Panc1 (cell line): Measurements from ENCODE around the gene COCH.

ENCODE experiments used
- CTCF ChIP-seq: fragments of 450-650 bp; IDR thresholded peaks from 2 replicates; pipeline ENCODE4 v1.5.1; 2017; ENCODE audit warnings: mild to moderate bottlenecking
- POLR2AphosphoS5 ChIP-seq: IDR thresholded peaks from 2 replicates; pipeline ENCODE4 v1.6.1; 2012; ENCODE audit warnings: mild to moderate bottlenecking, low read depth, low read length, moderate library complexity
- SIN3A ChIP-seq: IDR thresholded peaks from 2 replicates; pipeline ENCODE4 v1.6.1; 2012; ENCODE audit warnings: low read depth, mild to moderate bottlenecking, low read length, moderate library complexity, borderline replicate concordance; ENCODE audit not compliant: insufficient read depth
- TCF7L2 ChIP-seq: IDR thresholded peaks from 2 replicates; pipeline ENCODE4 v1.6.1; 2011; ENCODE audit warnings: mild to moderate bottlenecking, low read depth, low read length, inconsistent platforms

GRCh38 chr14:30925254-30925653 is 50.9 kb downstream of the COCH start:
- no peak for TF ChIP-seq POLR2AphosphoS5
- no peak for TF ChIP-seq CTCF
- TF ChIP-seq TCF7L2: no peak
- no peak for TF ChIP-seq SIN3A
